ENCODE results near the gene PORCN.

DNA sequence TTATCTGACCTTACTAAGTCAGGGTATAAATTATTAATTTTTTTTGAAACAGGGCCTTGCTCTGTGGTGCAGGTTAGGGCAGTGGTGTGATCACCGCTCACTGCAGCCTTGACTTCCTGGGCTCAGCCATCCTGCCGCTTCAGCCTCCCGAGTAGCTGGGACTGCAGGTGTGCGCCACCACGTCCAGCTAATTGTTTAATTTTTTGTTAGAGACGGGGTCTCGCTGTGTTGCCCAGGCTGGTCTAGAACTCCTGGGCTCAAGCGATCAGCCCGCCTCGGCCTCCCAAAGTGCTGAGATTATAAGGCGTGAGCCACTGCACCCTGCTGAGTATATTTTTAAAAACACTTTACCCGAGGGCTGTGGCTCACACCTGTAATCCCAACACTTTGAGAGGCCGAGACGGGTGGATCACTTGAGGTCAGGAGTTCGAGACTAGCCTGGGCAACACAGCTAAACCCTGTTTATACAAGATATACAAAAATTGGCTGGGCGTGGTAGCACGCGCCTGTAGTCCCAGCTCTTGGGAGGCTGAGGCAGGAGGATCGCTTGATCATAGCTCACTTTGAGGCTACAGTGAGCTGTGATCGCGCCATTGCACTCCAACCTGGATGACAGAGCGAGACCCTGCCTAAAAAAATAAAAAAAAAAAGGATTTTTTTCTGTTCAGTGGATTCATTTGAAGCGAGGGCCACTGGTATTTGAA, 30.0 kb downstream of the PORCN start:
- TF ChIP-seq CTCF (IDR thresholded peaks at IDR 0.05) (no peak), POLR2AphosphoS5 (IDR thresholded peaks at IDR 0.05) (no peak), EP300 (IDR thresholded peaks at IDR 0.05) (no peak), POLR2A (IDR thresholded peaks at IDR 0.05; ENCODE audit: low read depth) (no peak)
